ENCODE data around the gene RPL15. TPM values are rescaled to one million over a fixed set of nuclear protein-coding genes. Genes with fewer than 3 reads are reported as not detected.

Gene RPL15
- total and polyA plus RNA-seq, 2 of the 8 experiments (the other 6 are each of a cell fraction or from before 2014, with no cell fraction given) = 2,819 to 6,473 TPM

DNA sequence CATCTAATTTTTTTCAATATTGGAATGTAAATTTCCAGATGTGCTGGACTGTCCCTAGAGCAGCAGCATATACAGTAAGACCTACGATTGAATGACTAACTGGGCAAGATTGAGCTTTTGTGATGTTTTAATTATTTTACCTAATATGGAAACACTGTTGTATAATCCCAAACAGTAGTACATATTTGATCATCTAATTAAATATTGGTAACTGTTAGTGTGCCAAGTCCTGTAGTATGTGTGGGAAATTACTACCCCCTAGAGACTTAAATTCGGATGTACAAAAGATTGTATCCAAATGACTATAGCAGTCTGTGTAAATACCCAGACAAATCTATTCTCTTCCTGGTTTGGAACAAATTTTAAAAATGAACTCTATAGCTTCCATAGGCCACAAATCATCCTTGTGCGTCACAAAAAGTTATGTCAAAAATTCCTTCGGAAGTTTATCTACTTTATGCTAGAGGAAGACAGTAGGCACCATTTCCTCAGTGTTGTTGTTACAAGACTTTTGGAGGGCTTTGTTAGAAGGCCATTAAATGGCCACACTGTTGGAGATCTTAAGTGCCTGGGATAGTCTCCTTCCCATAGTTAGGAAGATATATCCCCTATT lies 41.7 kb upstream of the RPL15 start:
- no peak for FAIRE-seq
- POLR2A ChIA-PET (ENCODE audit: partially characterized antibody) = interaction anchor here (0.9 to 3.3 kb wide), 2 partner anchors 19 to 42 kb away, joined by 3 to 14 read pairs; partner anchors contain the start of genes NKIRAS1 and RPL15
- TF ChIP-seq, protein P1, sequence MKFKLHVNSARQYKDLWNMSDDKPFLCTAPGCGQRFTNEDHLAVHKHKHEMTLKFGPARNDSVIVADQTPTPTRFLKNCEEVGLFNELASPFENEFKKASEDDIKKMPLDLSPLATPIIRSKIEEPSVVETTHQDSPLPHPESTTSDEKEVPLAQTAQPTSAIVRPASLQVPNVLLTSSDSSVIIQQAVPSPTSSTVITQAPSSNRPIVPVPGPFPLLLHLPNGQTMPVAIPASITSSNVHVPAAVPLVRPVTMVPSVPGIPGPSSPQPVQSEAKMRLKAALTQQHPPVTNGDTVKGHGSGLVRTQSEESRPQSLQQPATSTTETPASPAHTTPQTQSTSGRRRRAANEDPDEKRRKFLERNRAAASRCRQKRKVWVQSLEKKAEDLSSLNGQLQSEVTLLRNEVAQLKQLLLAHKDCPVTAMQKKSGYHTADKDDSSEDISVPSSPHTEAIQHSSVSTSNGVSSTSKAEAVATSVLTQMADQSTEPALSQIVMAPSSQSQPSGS (IDR thresholded peaks at IDR 0.05; ENCODE audit: low read length) = no peak
- TF ChIP-seq TCF12 (IDR thresholded peaks at IDR 0.05; ENCODE audit: low read depth, low read length) = no peak
- no peak for TF ChIP-seq SAP30 (IDR thresholded peaks at IDR 0.05; ENCODE audit: insufficient read depth, insufficient replicate concordance, low read length)
- TF ChIP-seq CHD1 (IDR thresholded peaks at IDR 0.05; ENCODE audit: low read depth, low read length) = no peak
- TF ChIP-seq HDAC2 (IDR thresholded peaks at IDR 0.05; ENCODE audit: borderline replicate concordance in 1 of 2, low read depth in 2 of 2, low read length in 2 of 2) = no peak
- TF ChIP-seq ASH2L (IDR thresholded peaks at IDR 0.05; ENCODE audit: low read length) = no peak
- TF ChIP-seq CREB1 (IDR thresholded peaks at IDR 0.05) = no peak
- no peak for TF ChIP-seq SP1 (IDR thresholded peaks at IDR 0.05; ENCODE audit: low read depth, low read length)
- no peak for TF ChIP-seq RXRA (IDR thresholded peaks at IDR 0.05; ENCODE audit: insufficient read depth, low read depth, low read length)
- no peak for TF ChIP-seq CHD2 (IDR thresholded peaks at IDR 0.05; ENCODE audit: low read length)

More for the DNA sequence above, 41.7 kb upstream of the RPL15 start:
- Histone ChIP-seq H2BK20ac (ENCODE audit: low read length) (no peak overlapping the region), H2BK120ac (replicated peaks; ENCODE audit: low read depth, low read length) (no peak overlapping the region), H4K20me1 (replicated peaks in 1 of 2; ENCODE audit: control insufficient read depth in 1 of 2, insufficient read depth in 2 of 2, low read length in 2 of 2) (peaks cover 0 to 10% of the 10 kb centered on the region in 2 experiments), H3K18ac (ENCODE audit: extremely low read depth, low read length) (no peak overlapping the region), H2BK15ac (ENCODE audit: low read length) (no peak overlapping the region), H2BK12ac (ENCODE audit: low read depth, low read length) (no peak overlapping the region), H3K4ac (replicated peaks; ENCODE audit: insufficient read length, low read depth, low read length) (no peak overlapping the region), H2AFZ (ENCODE audit: low read length) (no peak overlapping the region), H4K8ac (ENCODE audit: extremely low read depth, insufficient read depth, low read length) (no peak overlapping the region), H2AK5ac (ENCODE audit: low read depth, low read length) (no peak overlapping the region), H3K27me3 (replicated peaks in 1 of 4; ENCODE audit: control insufficient read depth in 3 of 4, extremely low read depth in 1 of 4, insufficient read depth in 3 of 4, low read length in 3 of 4) (peaks cover 0 to 1% (median 0%) of the 10 kb centered on the region in 4 experiments; a peak in 1 of 7 replicates), H3K9ac (replicated peaks in 1 of 4; ENCODE audit: extremely low read depth in 1 of 4, low read depth in 3 of 4, low read length in 3 of 4) (no peak overlapping the region), H3K4me3 (ENCODE audit: extremely low read depth in 1 of 4, insufficient read depth in 2 of 4, low read depth in 3 of 4, low read length in 4 of 4) (no peak overlapping the region), H4K5ac (ENCODE audit: insufficient read length, low read depth, low read length) (no peak overlapping the region), H3K23ac (ENCODE audit: insufficient read length) (no peak overlapping the region), H3K36me3 (ENCODE audit: control insufficient read depth in 2 of 4, insufficient read depth in 4 of 4, low read length in 3 of 4) (peaks cover 0 to 20% (median 8%) of the 10 kb centered on the region in 4 experiments; a peak in 5 of 8 replicates), H3K79me2 (ENCODE audit: control insufficient read depth in 1 of 2, insufficient read depth in 2 of 2, low read length in 2 of 2) (peaks cover 3 to 63% of the 10 kb centered on the region in 2 experiments), H3K4me2 (ENCODE audit: insufficient read depth in 1 of 2, low read depth in 2 of 2, low read length in 2 of 2) (no peak overlapping the region), H3K79me1 (ENCODE audit: low read depth, low read length) (no peaks in the 10 kb centered on the region; the same call in 1 of the 2 replicates), H4K91ac (replicated peaks; ENCODE audit: insufficient read length, low read length) (no peak overlapping the region), H3K9me3 (ENCODE audit: insufficient read depth in 2 of 2, low read depth in 1 of 2, low read length in 1 of 2) (peaks cover 9 to 12% of the 10 kb centered on the region in 2 experiments; a peak in 3 of 4 replicates), H2BK5ac (ENCODE audit: low read depth, low read length) (no peak overlapping the region), H3K4me1 (replicated peaks in 1 of 4; ENCODE audit: control insufficient read depth in 3 of 4, insufficient read depth in 4 of 4, low read length in 3 of 4) (no peaks in the 10 kb centered on the region; a peak in 2 of 7 replicates), H3K23me2 (ENCODE audit: low read depth, low read length) (no peaks in the 10 kb centered on the region), H3K14ac (ENCODE audit: insufficient read length) (no peak overlapping the region), H3K56ac (replicated peaks; ENCODE audit: insufficient read length, low read depth, low read length) (no peak overlapping the region), H3K27ac (ENCODE audit: low read depth, low read length) (no peak overlapping the region)
- CTCF ChIA-PET (ENCODE audit: partially characterized antibody) = interaction anchor here (0.7 to 5.5 kb wide), 5 partner anchors 9 to 48 kb away, joined by 3 to 34 read pairs (median 8); no protein-coding TSS in a partner anchor
- DNase-seq (ENCODE audit: low read depth in 1 of 2, low spot score in 2 of 2) = no peak
- WGBS, 2 experiments (ENCODE audit: extremely low coverage in 1 of 2, insufficient coverage in 1 of 2, insufficient read length in 1 of 2, insufficient replicate concordance in 2 of 2, low coverage in 1 of 2, low lambda C conversion rate in 2 of 2, missing lambda C conversion rate in 1 of 2) = 80% methylated on average over 4 of the region's 4 CpGs; no CpG with 5 or more reads in 1 of the 2 experiments

All from H1 (cell line).